ENCODE results near the gene FAM89A.

DNA sequence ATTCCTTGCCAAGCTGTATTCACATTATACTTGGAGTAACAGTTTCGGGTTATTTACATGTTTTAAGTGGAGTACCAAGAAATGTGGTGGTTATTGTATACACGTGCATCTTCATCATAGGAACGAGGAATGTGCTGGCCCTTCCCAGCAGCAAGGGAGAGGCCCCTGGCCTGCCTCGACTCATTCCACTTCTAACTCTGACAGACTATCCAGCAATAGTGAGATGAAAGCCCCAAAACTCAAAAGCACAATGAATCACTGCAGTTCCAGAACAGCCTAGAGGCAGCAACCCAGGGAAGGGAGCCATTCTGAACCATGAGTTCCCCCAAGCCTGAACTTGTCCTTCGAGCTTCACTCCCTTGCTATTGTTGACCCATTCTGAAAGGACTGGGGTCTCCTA, 23.1 kb downstream of the FAM89A start:
- TF ChIP-seq, protein P1, sequence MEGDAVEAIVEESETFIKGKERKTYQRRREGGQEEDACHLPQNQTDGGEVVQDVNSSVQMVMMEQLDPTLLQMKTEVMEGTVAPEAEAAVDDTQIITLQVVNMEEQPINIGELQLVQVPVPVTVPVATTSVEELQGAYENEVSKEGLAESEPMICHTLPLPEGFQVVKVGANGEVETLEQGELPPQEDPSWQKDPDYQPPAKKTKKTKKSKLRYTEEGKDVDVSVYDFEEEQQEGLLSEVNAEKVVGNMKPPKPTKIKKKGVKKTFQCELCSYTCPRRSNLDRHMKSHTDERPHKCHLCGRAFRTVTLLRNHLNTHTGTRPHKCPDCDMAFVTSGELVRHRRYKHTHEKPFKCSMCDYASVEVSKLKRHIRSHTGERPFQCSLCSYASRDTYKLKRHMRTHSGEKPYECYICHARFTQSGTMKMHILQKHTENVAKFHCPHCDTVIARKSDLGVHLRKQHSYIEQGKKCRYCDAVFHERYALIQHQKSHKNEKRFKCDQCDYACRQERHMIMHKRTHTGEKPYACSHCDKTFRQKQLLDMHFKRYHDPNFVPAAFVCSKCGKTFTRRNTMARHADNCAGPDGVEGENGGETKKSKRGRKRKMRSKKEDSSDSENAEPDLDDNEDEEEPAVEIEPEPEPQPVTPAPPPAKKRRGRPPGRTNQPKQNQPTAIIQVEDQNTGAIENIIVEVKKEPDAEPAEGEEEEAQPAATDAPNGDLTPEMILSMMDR (IDR thresholded peaks at IDR 0.05; ENCODE audit: low read depth, low read length, poor library complexity, severe bottlenecking): no peak
- no peak for TF ChIP-seq EZH2phosphoT487 (IDR thresholded peaks at IDR 0.05; ENCODE audit: borderline replicate concordance, low read length)

Data from DOHH2 (cell line).